H9 (cell line): ENCODE results near the gene PDZD2. TPM values are rescaled to one million over a fixed set of nuclear protein-coding genes. Genes with fewer than 3 reads are reported as not detected.

Experiments
- DNase-seq: peaks from one replicate; pipeline ENCODE4 v3.0.0-alpha.2; 2017
- H2AFZ ChIP-seq: one replicate; pipeline ENCODE4 v1.6.1; 2013; ENCODE audit warnings: mild to moderate bottlenecking, low read length, control low read depth, moderate library complexity
- H2AK5ac ChIP-seq: 2 replicates; pipeline ENCODE4 v1.6.1; 2013; ENCODE audit warnings: low read length, control low read depth, mixed read lengths; ENCODE audit not compliant: insufficient read length
- H2BK120ac ChIP-seq: one replicate; pipeline ENCODE4 v1.6.1; 2013; ENCODE audit warnings: low read depth, mild to moderate bottlenecking, low read length, control low read depth, inconsistent platforms; ENCODE audit not compliant: poor library complexity, severe bottlenecking
- H2BK12ac ChIP-seq: 2 replicates; pipeline ENCODE4 v1.6.1; 2013; ENCODE audit warnings: low read length, control low read depth, mixed read lengths, low read depth; ENCODE audit not compliant: insufficient read length
- H2BK15ac ChIP-seq: 2 replicates; pipeline ENCODE4 v1.6.1; 2013; ENCODE audit warnings: low read depth, low read length, control low read depth
- H2BK20ac ChIP-seq: one replicate; pipeline ENCODE4 v1.6.1; 2013; ENCODE audit warnings: low read depth, mild to moderate bottlenecking, low read length, control low read depth, inconsistent platforms; ENCODE audit not compliant: poor library complexity, severe bottlenecking
- H2BK5ac ChIP-seq: 2 replicates; pipeline ENCODE4 v1.6.1; 2013; ENCODE audit warnings: low read length, control low read depth, mixed read lengths; ENCODE audit not compliant: insufficient read length
- H3K14ac ChIP-seq: 2 replicates; pipeline ENCODE4 v1.6.1; 2013; ENCODE audit warnings: low read length, control low read depth; ENCODE audit not compliant: insufficient read depth
- H3K18ac ChIP-seq: 2 replicates; pipeline ENCODE4 v1.6.1; 2013; ENCODE audit warnings: low read depth, mild to moderate bottlenecking, mixed read lengths, low read length, control low read depth; ENCODE audit not compliant: insufficient read length
- H3K23ac ChIP-seq: 2 replicates; pipeline ENCODE4 v1.6.1; 2013; ENCODE audit warnings: low read length, control low read depth, mixed read lengths, low read depth; ENCODE audit not compliant: insufficient read length
- H3K23me2 ChIP-seq: 2 replicates; pipeline ENCODE4 v1.6.1; 2013; ENCODE audit warnings: low read depth, mild to moderate bottlenecking, mixed read lengths, low read length, control low read depth; ENCODE audit not compliant: insufficient read length, poor library complexity, severe bottlenecking
- H3K27ac ChIP-seq: 2 replicates; pipeline ENCODE4 v1.5.1; 2013; ENCODE audit warnings: low read length, control low read depth, mixed read lengths, low read depth; ENCODE audit not compliant: insufficient read length
- H3K27me3 ChIP-seq: 2 replicates; pipeline ENCODE4 v1.6.1; 2013; ENCODE audit warnings: low read length, control low read depth, inconsistent platforms; ENCODE audit not compliant: insufficient read depth
- H3K4ac ChIP-seq: 2 replicates; pipeline ENCODE4 v1.6.1; 2013; ENCODE audit warnings: low read depth, mild to moderate bottlenecking, control low read depth, inconsistent platforms, low read length, moderate library complexity
- H3K4me1 ChIP-seq: 2 replicates; pipeline ENCODE4 v1.6.1; 2013; ENCODE audit warnings: low read length, control low read depth, inconsistent platforms; ENCODE audit not compliant: insufficient read depth
- H3K4me2 ChIP-seq: 2 replicates; pipeline ENCODE4 v1.6.1; 2013; ENCODE audit warnings: low read length, control low read depth, mixed read lengths; ENCODE audit not compliant: insufficient read length, insufficient read depth
- H3K56ac ChIP-seq: 2 replicates; pipeline ENCODE4 v1.6.1; 2013; ENCODE audit warnings: low read depth, mild to moderate bottlenecking, mixed read lengths, low read length, control low read depth; ENCODE audit not compliant: insufficient read length
- H3K79me1 ChIP-seq: 2 replicates; pipeline ENCODE4 v1.6.1; 2013; ENCODE audit warnings: low read depth, mild to moderate bottlenecking, moderate library complexity, low read length, control low read depth, inconsistent platforms; ENCODE audit not compliant: insufficient read depth, poor library complexity, severe bottlenecking
- H3K79me2 ChIP-seq: 2 replicates; pipeline ENCODE4 v1.6.1; 2013; ENCODE audit warnings: low read length, control low read depth, inconsistent platforms; ENCODE audit not compliant: insufficient read depth
- H3K9ac ChIP-seq: 2 replicates; pipeline ENCODE4 v1.6.1; 2013; ENCODE audit warnings: low read length, control low read depth, mixed read lengths; ENCODE audit not compliant: insufficient read length; ENCODE audit errors: extremely low read depth
- H3K9me3 ChIP-seq: one replicate; pipeline ENCODE4 v1.6.1; 2013; ENCODE audit warnings: low read depth, low read length, inconsistent platforms; ENCODE audit not compliant: control insufficient read depth
- H3T11ph ChIP-seq: one replicate; pipeline ENCODE4 v1.6.1; 2013; ENCODE audit warnings: mild to moderate bottlenecking, low read length, control low read depth, inconsistent platforms
- H4K20me1 ChIP-seq: one replicate; pipeline ENCODE4 v1.6.1; 2013; ENCODE audit not compliant: control insufficient read depth, insufficient read length, insufficient read depth
- H4K5ac ChIP-seq: 2 replicates; pipeline ENCODE4 v1.6.1; 2013; ENCODE audit warnings: low read depth, mild to moderate bottlenecking, mixed read lengths, low read length, control low read depth; ENCODE audit not compliant: insufficient read length
- H4K8ac ChIP-seq: replicated peaks from 2 replicates; pipeline ENCODE4 v1.6.1; 2013; ENCODE audit warnings: low read length, control low read depth, mixed read lengths, low read depth; ENCODE audit not compliant: insufficient read length
- H4K91ac ChIP-seq: 2 replicates; pipeline ENCODE4 v1.6.1; 2013; ENCODE audit warnings: low read depth, mild to moderate bottlenecking, moderate library complexity, mixed read lengths, low read length, control low read depth; ENCODE audit not compliant: insufficient read length
- H3K27ac Mint-ChIP-seq, 3 experiments: 2 replicates in 2 of 3; 3 replicates in 1 of 3; pipeline ENCODE4 v1.8.0; 2020 to 2021; ENCODE audit warnings: mixed read lengths in 3 of 3, mild to moderate bottlenecking in 1 of 3, moderate library complexity in 1 of 3
- H3K27me3 Mint-ChIP-seq: 2 replicates; pipeline ENCODE4 v1.8.0; 2021; ENCODE audit warnings: low read depth, mild to moderate bottlenecking, moderate library complexity, mixed read lengths
- H3K36me3 Mint-ChIP-seq, 3 experiments: 2 replicates in 2 of 3; 3 replicates in 1 of 3; pipeline ENCODE4 v1.8.0; 2020 to 2021; ENCODE audit warnings: low read depth in 3 of 3, mixed read lengths in 3 of 3; ENCODE audit not compliant: insufficient read depth in 1 of 3
- H3K4me1 Mint-ChIP-seq, 2 experiments: 2 replicates each; pipeline ENCODE4 v1.8.0; 2020; ENCODE audit warnings: mixed read lengths in 2 of 2
- H3K4me3 Mint-ChIP-seq, 2 experiments: 2 replicates in 1 of 2; 3 replicates in 1 of 2; pipeline ENCODE4 v1.8.0; 2020 to 2021; ENCODE audit warnings: mild to moderate bottlenecking in 2 of 2, mixed read lengths in 2 of 2, moderate library complexity in 1 of 2
- H3K9me3 Mint-ChIP-seq, 2 experiments: 2 replicates in 1 of 2; 3 replicates in 1 of 2; pipeline ENCODE4 v1.8.0; 2020; ENCODE audit warnings: mild to moderate bottlenecking in 2 of 2, mixed read lengths in 2 of 2, moderate library complexity in 1 of 2
- WGBS: extraction: QIAGEN DNeasy Blood & Tissue Kit; methylation state at CpG from one replicate; pipeline ENCODE4 v1.1.7; 2013; ENCODE audit warnings: missing lambda C conversion rate, low lambda C conversion rate, mixed read lengths; ENCODE audit not compliant: insufficient read length; ENCODE audit errors: extremely low coverage; 5-methylcytosine and 5-hydroxymethylcytosine counted together
- total RNA-seq: library from RNA; stranded (reverse); gene quantifications from 2 replicates; pipeline ENCODE4 v1.2.1, GENCODE V29; 2021
- TF ChIP-seq, protein P1 (sequence below): fragments of 200-600 bp; sonication (generic); conservative IDR thresholded peaks from 3 replicates; pipeline ENCODE4 v1.8.0; 2021; ENCODE audit warnings: antibody characterized with exemption, mild to moderate bottlenecking

Gene PDZD2
- total RNA-seq, 1 experiment from 2014 or later: 9.9 TPM

GRCh38 chr5:31948006-31948405, 309.1 kb downstream of the PDZD2 start:
- WGBS: no CpG with 5 or more reads among the region's 5 CpGs
- TF ChIP-seq, protein P1, sequence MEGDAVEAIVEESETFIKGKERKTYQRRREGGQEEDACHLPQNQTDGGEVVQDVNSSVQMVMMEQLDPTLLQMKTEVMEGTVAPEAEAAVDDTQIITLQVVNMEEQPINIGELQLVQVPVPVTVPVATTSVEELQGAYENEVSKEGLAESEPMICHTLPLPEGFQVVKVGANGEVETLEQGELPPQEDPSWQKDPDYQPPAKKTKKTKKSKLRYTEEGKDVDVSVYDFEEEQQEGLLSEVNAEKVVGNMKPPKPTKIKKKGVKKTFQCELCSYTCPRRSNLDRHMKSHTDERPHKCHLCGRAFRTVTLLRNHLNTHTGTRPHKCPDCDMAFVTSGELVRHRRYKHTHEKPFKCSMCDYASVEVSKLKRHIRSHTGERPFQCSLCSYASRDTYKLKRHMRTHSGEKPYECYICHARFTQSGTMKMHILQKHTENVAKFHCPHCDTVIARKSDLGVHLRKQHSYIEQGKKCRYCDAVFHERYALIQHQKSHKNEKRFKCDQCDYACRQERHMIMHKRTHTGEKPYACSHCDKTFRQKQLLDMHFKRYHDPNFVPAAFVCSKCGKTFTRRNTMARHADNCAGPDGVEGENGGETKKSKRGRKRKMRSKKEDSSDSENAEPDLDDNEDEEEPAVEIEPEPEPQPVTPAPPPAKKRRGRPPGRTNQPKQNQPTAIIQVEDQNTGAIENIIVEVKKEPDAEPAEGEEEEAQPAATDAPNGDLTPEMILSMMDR: no peak
- Histone ChIP-seq H4K20me1 (no peaks in the 10 kb centered on the region), H3K79me2 (no peaks in the 10 kb centered on the region), H2BK12ac (no peak overlapping the region), H3K23ac (no peak overlapping the region), H3K27ac (no peak overlapping the region), H2BK5ac (no peak overlapping the region), H3K9ac (no peak overlapping the region), H3K4me1 (no peaks in the 10 kb centered on the region), H4K91ac (no peak overlapping the region), H4K8ac (no peak overlapping the region), H3K27me3 (no peaks in the 10 kb centered on the region), H4K5ac (no peak overlapping the region), H3K4me2 (no peak overlapping the region), H3K23me2 (no peaks in the 10 kb centered on the region), H3K4ac (no peak overlapping the region), H3K79me1 (no peaks in the 10 kb centered on the region), H3K56ac (no peak overlapping the region), H3T11ph (no peak overlapping the region), H2BK20ac (no peak overlapping the region), H2AK5ac (no peak overlapping the region), H3K9me3 (no peaks in the 10 kb centered on the region), H2BK15ac (no peak overlapping the region), H2AFZ (no peak overlapping the region), H2BK120ac (no peak overlapping the region), H3K18ac (no peak overlapping the region), H3K14ac (no peak overlapping the region)
- no peaks in the 10 kb centered on the region for H3K9me3 Mint-ChIP-seq
- peaks cover 0 to 7% of the 10 kb centered on the region in 2 experiments; a peak in 2 of 4 replicates for H3K4me1 Mint-ChIP-seq
- H3K36me3 Mint-ChIP-seq: 0 out of 7 replicates have a peak, but pooled peaks cover 0 to 7% (median 0%) of the 10 kb centered on the region in 3 experiments
- DNase-seq: no peak
- no peaks in the 10 kb centered on the region for H3K27me3 Mint-ChIP-seq
- H3K27ac Mint-ChIP-seq: no peak overlapping the region
- no peak overlapping the region for H3K4me3 Mint-ChIP-seq
